CD4-positive, alpha-beta T cell treated with Interleukin-15 for 4 hours (primary cell): ENCODE measurements around the gene TOM1.

Experiments used
- DNase-seq: peaks from one replicate; pipeline ENCODE4 v3.0.0-alpha.2; 2020; ENCODE audit warnings: low spot score

TOM1 gene

DNA sequence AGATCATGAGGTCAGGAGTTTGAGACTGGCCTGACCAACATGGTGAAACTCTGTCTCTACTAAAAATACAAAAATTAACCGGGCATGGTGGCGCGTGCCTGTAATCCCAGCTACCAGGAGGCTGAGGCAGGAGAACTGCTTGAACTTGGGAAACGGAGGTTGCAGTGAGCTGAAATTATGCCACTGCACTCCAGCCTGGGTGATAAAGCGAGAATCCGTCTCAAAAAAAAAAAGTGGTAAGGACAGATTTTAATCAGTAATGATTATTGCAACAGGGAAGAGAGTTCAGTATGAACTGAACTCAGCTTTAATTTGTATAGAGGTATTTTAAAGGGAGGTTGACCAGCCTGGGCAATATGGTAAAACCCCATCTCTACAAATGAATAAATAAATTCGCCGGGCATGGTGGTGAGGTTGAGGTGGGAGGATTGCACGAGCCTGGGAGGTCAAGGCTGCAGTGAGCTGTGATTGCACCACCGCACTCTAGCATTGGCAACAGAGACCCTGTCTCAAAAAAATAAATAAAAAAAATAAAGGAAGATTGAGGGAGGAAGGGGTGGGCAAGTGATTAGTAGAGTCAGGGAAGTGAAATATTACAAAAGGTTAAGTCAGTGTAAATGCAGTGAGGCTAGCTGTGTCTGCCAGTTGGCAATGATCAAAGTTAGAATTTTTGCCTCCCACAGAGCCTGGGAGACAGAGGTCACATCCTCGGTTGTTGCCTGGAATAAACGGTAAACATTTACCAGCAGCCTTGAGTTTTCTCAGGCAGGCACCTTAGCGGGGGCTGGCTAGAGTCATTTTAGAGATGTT, 97.6 kb downstream of the TOM1 start:
- no peak for DNase-seq
